H1 (cell line): Measurements from ENCODE around the gene MYLK4. TPM values are rescaled to one million over a fixed set of nuclear protein-coding genes. Genes with fewer than 3 reads are reported as not detected.
A peak's percentile ranks its signal among the peaks of the same experiment; 100 is the strongest.

Source experiments
- CTCF ChIA-PET: fragments of 300-600 bp; sonication (Branson Sonifier 250); formaldehyde crosslinking; loops from one replicate; lab custom pipeline; 2021; ENCODE audit not compliant: partially characterized antibody; lab: Charles Lee
- POLR2A ChIA-PET: fragments of 300-600 bp; sonication (Branson Sonifier 250); formaldehyde crosslinking; loops from one replicate; lab custom pipeline; 2021; ENCODE audit warnings: inconsistent platforms; ENCODE audit not compliant: partially characterized antibody; lab: Charles Lee
- DNase-seq, 2 experiments: peaks; one replicate each; pipeline versions ENCODE4 v3.0.0 to v3.0.0-alpha.2; 2010 to 2022; ENCODE audit warnings: low spot score in 2 of 2, low read depth in 1 of 2, mixed read lengths in 1 of 2
- FAIRE-seq: peaks from 2 replicates; lab custom pipeline; 2011; peaks lifted over from hg19 to GRCh38; lab: Jason Lieb, UNC
- H2AFZ ChIP-seq: 2 replicates; pipeline ENCODE4 v1.8.1; 2012; ENCODE audit warnings: low read length, inconsistent platforms
- H2AK5ac ChIP-seq: 2 replicates; pipeline ENCODE4 v1.6.1; 2013; ENCODE audit warnings: low read depth, low read length
- H2BK120ac ChIP-seq: replicated peaks from 2 replicates; pipeline ENCODE3; 2013; ENCODE audit warnings: low read depth, low read length, inconsistent platforms
- H2BK12ac ChIP-seq: 2 replicates; pipeline ENCODE4 v1.6.1; 2013; ENCODE audit warnings: low read depth, low read length
- H2BK15ac ChIP-seq: 2 replicates; pipeline ENCODE4 v1.6.1; 2013; ENCODE audit warnings: low read length
- H2BK20ac ChIP-seq: 2 replicates; pipeline ENCODE4 v1.6.1; 2013; ENCODE audit warnings: low read length
- H2BK5ac ChIP-seq: 2 replicates; pipeline ENCODE4 v1.6.1; 2013; ENCODE audit warnings: low read depth, low read length
- H3K14ac ChIP-seq: 2 replicates; pipeline ENCODE4 v1.6.1; 2013; ENCODE audit warnings: inconsistent platforms; ENCODE audit not compliant: insufficient read length
- H3K18ac ChIP-seq: 2 replicates; pipeline ENCODE4 v1.6.1; 2013; ENCODE audit warnings: low read length; ENCODE audit errors: extremely low read depth
- H3K23ac ChIP-seq: 2 replicates; pipeline ENCODE4 v1.6.1; 2013; ENCODE audit warnings: inconsistent platforms; ENCODE audit not compliant: insufficient read length
- H3K23me2 ChIP-seq: 2 replicates; pipeline ENCODE4 v1.6.1; 2013; ENCODE audit warnings: low read depth, low read length
- H3K27ac ChIP-seq: 2 replicates; pipeline ENCODE4 v1.6.1; 2011; ENCODE audit warnings: low read depth, low read length, inconsistent platforms
- H3K27me3 ChIP-seq, 4 experiments: replicated peaks in 1 of 4; 1 replicate in 1 of 4; 2 replicates in 3 of 4; pipeline versions ENCODE4 v1.6.1 to v1.8.1; 2011 to 2013; ENCODE audit warnings: low read length in 3 of 4, mild to moderate bottlenecking in 3 of 4, inconsistent platforms in 2 of 4, mixed read lengths in 2 of 4, moderate library complexity in 1 of 4; ENCODE audit not compliant: control insufficient read depth in 3 of 4, insufficient read depth in 3 of 4; ENCODE audit errors: extremely low read depth in 1 of 4
- H3K36me3 ChIP-seq, 4 experiments: 2 replicates each; pipeline versions ENCODE4 v1.6.1 to v1.8.1; 2011 to 2013; ENCODE audit warnings: mild to moderate bottlenecking in 4 of 4, low read length in 3 of 4, moderate library complexity in 2 of 4, control low read depth in 1 of 4, inconsistent platforms in 1 of 4; ENCODE audit not compliant: insufficient read depth in 4 of 4, control insufficient read depth in 2 of 4
- H3K4ac ChIP-seq: replicated peaks from 2 replicates; pipeline ENCODE3; 2013; ENCODE audit warnings: low read length, low read depth, mixed read lengths, inconsistent platforms; ENCODE audit not compliant: insufficient read length
- H3K4me1 ChIP-seq, 4 experiments: replicated peaks in 1 of 4; 1 replicate in 1 of 4; 2 replicates in 3 of 4; pipeline versions ENCODE4 v1.6.1 to v1.8.1; 2011 to 2013; ENCODE audit warnings: low read length in 3 of 4, inconsistent platforms in 2 of 4, mixed read lengths in 1 of 4; ENCODE audit not compliant: insufficient read depth in 4 of 4, control insufficient read depth in 3 of 4
- H3K4me2 ChIP-seq, 2 experiments: 2 replicates each; pipeline versions ENCODE4 v1.6.1 to v1.8.1; 2011 to 2013; ENCODE audit warnings: low read depth in 2 of 2, low read length in 2 of 2, control low read depth in 1 of 2, inconsistent platforms in 1 of 2, mild to moderate bottlenecking in 1 of 2; ENCODE audit not compliant: insufficient read depth in 1 of 2
- H3K4me3 ChIP-seq, 4 experiments: fragments of 200-600, 300-600 bp in 1 of 4; sonication (generic), shearing (Covaris generic), sonication (Bioruptor Twin) in 1 of 4; 2 replicates each; pipeline versions ENCODE4 v1.5.1 to v1.8.1; 2011 to 2016; ENCODE audit warnings: low read length in 4 of 4, low read depth in 3 of 4, control low read depth in 2 of 4, inconsistent platforms in 2 of 4, mild to moderate bottlenecking in 2 of 4, mixed read lengths in 1 of 4, moderate library complexity in 1 of 4; ENCODE audit not compliant: insufficient read depth in 2 of 4; ENCODE audit errors: extremely low read depth in 1 of 4
- H3K56ac ChIP-seq: replicated peaks from 2 replicates; pipeline ENCODE3; 2013; ENCODE audit warnings: low read depth, mild to moderate bottlenecking, mixed read lengths, low read length, inconsistent platforms; ENCODE audit not compliant: insufficient read length
- H3K79me1 ChIP-seq: 2 replicates; pipeline ENCODE4 v1.6.1; 2013; ENCODE audit warnings: low read depth, low read length, control low read depth
- H3K79me2 ChIP-seq, 2 experiments: 2 replicates each; pipeline versions ENCODE4 v1.6.1 to v1.8.1; 2012 to 2013; ENCODE audit warnings: low read length in 2 of 2, mild to moderate bottlenecking in 2 of 2, inconsistent platforms in 1 of 2; ENCODE audit not compliant: insufficient read depth in 2 of 2, control insufficient read depth in 1 of 2
- H3K9ac ChIP-seq, 4 experiments: replicated peaks in 1 of 4; 1 replicate in 1 of 4; 2 replicates in 3 of 4; pipeline versions ENCODE4 v1.6.1 to v1.8.1; 2011 to 2013; ENCODE audit warnings: low read depth in 3 of 4, low read length in 3 of 4, control low read depth in 2 of 4, mild to moderate bottlenecking in 2 of 4, moderate library complexity in 2 of 4, inconsistent platforms in 1 of 4; ENCODE audit errors: extremely low read depth in 1 of 4
- H3K9me3 ChIP-seq, 2 experiments: 2 replicates each; pipeline versions ENCODE4 v1.6.1 to v1.8.1; 2012 to 2013; ENCODE audit warnings: mild to moderate bottlenecking in 2 of 2, moderate library complexity in 2 of 2, control low read depth in 1 of 2, inconsistent platforms in 1 of 2, low read depth in 1 of 2, low read length in 1 of 2, mixed read lengths in 1 of 2; ENCODE audit not compliant: insufficient read depth in 2 of 2
- H4K20me1 ChIP-seq, 2 experiments: replicated peaks in 1 of 2; 2 replicates each; pipeline versions ENCODE3 to v1.8.1; 2011 to 2013; ENCODE audit warnings: inconsistent platforms in 2 of 2, low read length in 2 of 2, mild to moderate bottlenecking in 1 of 2; ENCODE audit not compliant: insufficient read depth in 2 of 2, control insufficient read depth in 1 of 2
- H4K5ac ChIP-seq: 2 replicates; pipeline ENCODE4 v1.6.1; 2013; ENCODE audit warnings: low read length, low read depth, mixed read lengths, inconsistent platforms; ENCODE audit not compliant: insufficient read length
- H4K8ac ChIP-seq: 2 replicates; pipeline ENCODE4 v1.8.0; 2013; ENCODE audit warnings: mild to moderate bottlenecking, moderate library complexity, low read length, inconsistent platforms; ENCODE audit not compliant: insufficient read depth; ENCODE audit errors: extremely low read depth
- H4K91ac ChIP-seq: replicated peaks from 2 replicates; pipeline ENCODE3; 2013; ENCODE audit warnings: low read length, mixed read lengths, inconsistent platforms; ENCODE audit not compliant: insufficient read length
- CTCF ChIP-seq, 3 experiments: IDR thresholded peaks; 1 replicate in 2 of 3; 2 replicates in 1 of 3; pipeline versions ENCODE4 v1.5.1 to v1.6.1; 2011; ENCODE audit warnings: low read length in 3 of 3, mild to moderate bottlenecking in 3 of 3, inconsistent platforms in 2 of 3, low read depth in 1 of 3, moderate library complexity in 1 of 3; ENCODE audit not compliant: insufficient read depth in 1 of 3; ENCODE audit errors: control extremely low read depth in 1 of 3
- GTF2F1 ChIP-seq: IDR thresholded peaks from 2 replicates; pipeline ENCODE4 v1.6.1; 2012; ENCODE audit warnings: low read depth, low read length, improper control_type of control experiment, borderline replicate concordance
- JUN ChIP-seq: IDR thresholded peaks from 2 replicates; pipeline ENCODE4 v1.6.1; 2011; ENCODE audit warnings: low read depth, mild to moderate bottlenecking, improper control_type of control experiment, low read length
- RAD21 ChIP-seq, 2 experiments: IDR thresholded peaks in 1 of 2; conservative IDR thresholded peaks in 1 of 2; 2 replicates each; pipeline ENCODE4 v1.6.1; 2011; ENCODE audit warnings: low read depth in 2 of 2, low read length in 2 of 2, improper control_type of control experiment in 1 of 2, inconsistent platforms in 1 of 2, mild to moderate bottlenecking in 1 of 2, moderate library complexity in 1 of 2
- SUZ12 ChIP-seq: fragments of 200-600 bp; sonication (generic); IDR thresholded peaks from 2 replicates; pipeline ENCODE4 v1.6.1; 2012; ENCODE audit warnings: mild to moderate bottlenecking, inconsistent platforms, low read length, moderate library complexity, mixed read lengths
- TAF7 ChIP-seq: optimal IDR thresholded peaks from 2 replicates; pipeline ENCODE3; 2011; ENCODE audit warnings: low read depth, mild to moderate bottlenecking, inconsistent platforms, low read length, moderate library complexity, borderline replicate concordance
- WGBS, 2 experiments: shearing (Covaris generic) in 1 of 2; methylation state at CpG; one replicate each; pipeline versions ENCODE4 v1.1.6 to v1.1.7; 2013 to 2015; ENCODE audit warnings: low lambda C conversion rate in 2 of 2, mixed read lengths in 2 of 2, inconsistent platforms in 1 of 2, low coverage in 1 of 2, missing lambda C conversion rate in 1 of 2; ENCODE audit not compliant: insufficient replicate concordance in 2 of 2, insufficient coverage in 1 of 2, insufficient read length in 1 of 2; ENCODE audit errors: extremely low coverage in 1 of 2, missing lambda C conversion rate in 1 of 2; 5-methylcytosine and 5-hydroxymethylcytosine counted together
- polyA plus RNA-seq, 7 experiments: library from polyadenylated mRNA; depleted of rRNA in 3 of 7; stranded (reverse) in 5 of 7; unstranded in 2 of 7; fragments of >200 nt in 5 of 7; fragments of 200-250 nt in 2 of 7; gene quantifications; 1 replicate in 5 of 7; 2 replicates in 1 of 7; 4 replicates in 1 of 7; pipeline versions ENCODE4 v1.2.1 to v1.2.3, GENCODE V29; 2011 to 2013; ENCODE audit warnings: missing spikeins in 2 of 7, mixed read lengths in 2 of 7
- total RNA-seq: library from RNA; stranded (reverse); fragmentation: NEBNext Ultra II Directional; extraction: Animal tissue kit (Norgen Biotek cat#: 25700); gene quantifications from 2 replicates; pipeline ENCODE4 v1.2.1, GENCODE V29; 2021

MYLK4 gene
- total and polyA plus RNA-seq, 2 of the 8 experiments (the other 6 are each of a cell fraction or from before 2014, with no cell fraction given) = 0.11 to 0.17 TPM

GRCh38 chr6:2749969-2750600 is 637 bp downstream of the MYLK4 start:
- POLR2A ChIA-PET = no interaction called here
- Histone ChIP-seq H2AFZ (peak overlapping the region; percentile 51; the same call in 1 of the 2 replicates), H3K14ac (no peak overlapping the region), H4K8ac (no peak overlapping the region), H2BK5ac (no peak overlapping the region), H2BK15ac (no peak overlapping the region), H4K20me1 (no peaks in the 10 kb centered on the region), H3K79me2 (no peaks in the 10 kb centered on the region), H3K4ac (no peak overlapping the region), H3K4me1 (peaks cover 0 to 5% (median 2%) of the 10 kb centered on the region in 4 experiments; a peak in 4 of 7 replicates), H4K5ac (no peak overlapping the region), H2BK20ac (no peak overlapping the region), H3K9me3 (no peaks in the 10 kb centered on the region), H3K27ac (no peak overlapping the region), H3K4me3 (no peak overlapping the region), H3K4me2 (no peak overlapping the region), H3K18ac (no peak overlapping the region), H3K79me1 (no peaks in the 10 kb centered on the region), H4K91ac (no peak overlapping the region), H2BK12ac (no peak overlapping the region), H2BK120ac (no peak overlapping the region), H3K56ac (no peak overlapping the region), H3K9ac (no peak overlapping the region), H3K36me3 (no peaks in the 10 kb centered on the region), H2AK5ac (no peak overlapping the region), H3K23ac (no peak overlapping the region), H3K27me3 (no peaks in the 10 kb centered on the region), H3K23me2 (no peaks in the 10 kb centered on the region; the same call in 1 of the 2 replicates)
- TF ChIP-seq GTF2F1 = no peak
- no peak for TF ChIP-seq SUZ12
- TF ChIP-seq CTCF (IDR thresholded peaks at IDR 0.05; ENCODE audit: control extremely low read depth in 1 of 3, insufficient read depth in 1 of 3, low read depth in 1 of 3, low read length in 3 of 3) = peak; percentile 52 to 76 (median 73)
- no peak for TF ChIP-seq TAF7
- TF ChIP-seq RAD21 (IDR thresholded peaks at IDR 0.05 in 1 of 2, conservative IDR thresholded peaks at IDR 0.05 in 1 of 2; ENCODE audit: low read depth in 2 of 2, low read length in 2 of 2) = peak; percentile 56 to 65
- TF ChIP-seq JUN = no peak
- FAIRE-seq (peak; percentile 87), DNase-seq (peak in 1 of 2 experiments; percentile 81)
- WGBS, 2 experiments = 25% methylated on average over 11 of the region's 11 CpGs; no CpG with 5 or more reads in 1 of the 2 experiments
- CTCF ChIA-PET = interaction anchor here (0.6 to 9.9 kb wide), 43 partner anchors 10 to 1154 kb away, joined by 3 to 163 read pairs (median 4); no protein-coding TSS in a partner anchor
